ENCODE data around the gene FCAMR. TPM values are rescaled to one million over a fixed set of nuclear protein-coding genes. Genes with fewer than 3 reads are reported as not detected.

Gene FCAMR
- total and polyA plus RNA-seq, 2 experiments from 2014 or later: not detected

DNA sequence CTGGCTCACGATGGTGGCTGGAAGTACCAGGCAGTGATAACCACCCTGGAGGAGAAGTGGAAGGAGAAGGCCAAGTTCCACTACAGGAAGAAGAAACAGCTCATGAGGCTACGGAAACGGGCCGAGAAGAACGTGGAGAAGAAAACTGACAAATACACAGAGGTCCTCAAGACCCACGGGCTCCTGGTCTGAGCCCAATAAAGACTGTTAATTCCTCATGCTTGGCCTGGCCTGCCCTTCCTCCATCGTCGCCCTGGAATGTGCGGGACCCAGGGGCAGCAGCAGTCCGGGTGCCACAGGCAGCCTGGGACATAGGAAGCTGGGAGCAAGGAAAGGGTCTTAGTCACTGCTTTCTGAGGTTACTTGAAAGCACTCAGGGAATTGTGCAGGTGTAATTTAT, 62.2 kb downstream of the FCAMR start:
- TF ChIP-seq, protein P1, sequence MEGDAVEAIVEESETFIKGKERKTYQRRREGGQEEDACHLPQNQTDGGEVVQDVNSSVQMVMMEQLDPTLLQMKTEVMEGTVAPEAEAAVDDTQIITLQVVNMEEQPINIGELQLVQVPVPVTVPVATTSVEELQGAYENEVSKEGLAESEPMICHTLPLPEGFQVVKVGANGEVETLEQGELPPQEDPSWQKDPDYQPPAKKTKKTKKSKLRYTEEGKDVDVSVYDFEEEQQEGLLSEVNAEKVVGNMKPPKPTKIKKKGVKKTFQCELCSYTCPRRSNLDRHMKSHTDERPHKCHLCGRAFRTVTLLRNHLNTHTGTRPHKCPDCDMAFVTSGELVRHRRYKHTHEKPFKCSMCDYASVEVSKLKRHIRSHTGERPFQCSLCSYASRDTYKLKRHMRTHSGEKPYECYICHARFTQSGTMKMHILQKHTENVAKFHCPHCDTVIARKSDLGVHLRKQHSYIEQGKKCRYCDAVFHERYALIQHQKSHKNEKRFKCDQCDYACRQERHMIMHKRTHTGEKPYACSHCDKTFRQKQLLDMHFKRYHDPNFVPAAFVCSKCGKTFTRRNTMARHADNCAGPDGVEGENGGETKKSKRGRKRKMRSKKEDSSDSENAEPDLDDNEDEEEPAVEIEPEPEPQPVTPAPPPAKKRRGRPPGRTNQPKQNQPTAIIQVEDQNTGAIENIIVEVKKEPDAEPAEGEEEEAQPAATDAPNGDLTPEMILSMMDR (IDR thresholded peaks at IDR 0.05; ENCODE audit: low read depth, low read length): no peak
- no peak for DNase-seq (ENCODE audit: low read depth in 1 of 2, low spot score in 1 of 2)
- Histone ChIP-seq H3K27ac (no peak overlapping the region), H3K4me1 (ENCODE audit: low read depth) (no peaks in the 10 kb centered on the region), H3K27me3 (peaks cover 47% of the 10 kb centered on the region), H3K4me3 (no peak overlapping the region), H3K9me3 (ENCODE audit: low read depth) (no peaks in the 10 kb centered on the region), H3K36me3 (no peaks in the 10 kb centered on the region)

Other genes starting within 250 kb of the FCAMR start
- not detected in 2 replicates for gene IL19, start 199.7 kb downstream of the FCAMR start, total RNA-seq
- gene IL19, start 199.7 kb downstream of the FCAMR start, polyA plus RNA-seq: not detected in 2 replicates
- gene IL10, start 198.0 kb downstream of the FCAMR start, total RNA-seq: not detected in 2 replicates
- not detected in 2 replicates for gene IL10, start 198.0 kb downstream of the FCAMR start, polyA plus RNA-seq
- not detected in 2 replicates for gene IL20, start 104.8 kb downstream of the FCAMR start, total RNA-seq
- not detected in 2 replicates for gene IL20, start 104.8 kb downstream of the FCAMR start, polyA plus RNA-seq
- gene IL24, start 73.0 kb downstream of the FCAMR start, total RNA-seq: not detected in 2 replicates
- not detected in 2 replicates for gene IL24, start 73.0 kb downstream of the FCAMR start, polyA plus RNA-seq
- not detected in 2 replicates for gene FCMR, start 48.5 kb downstream of the FCAMR start, total RNA-seq
- gene FCMR, start 48.5 kb downstream of the FCAMR start, polyA plus RNA-seq: not detected in 2 replicates
- gene PIGR, start 24.0 kb downstream of the FCAMR start, total RNA-seq: not detected in 2 replicates
- gene PIGR, start 24.0 kb downstream of the FCAMR start, polyA plus RNA-seq: not detected in 2 replicates
- 0.21 TPM in 2 replicates for gene C1orf116, start 62.3 kb upstream of the FCAMR start, total RNA-seq
- gene C1orf116, start 62.3 kb upstream of the FCAMR start, polyA plus RNA-seq: 0.29 TPM in 1 of 2 replicates, not detected in the other
- 6.8 and 8.8 TPM in 2 replicates for gene YOD1, start 80.7 kb upstream of the FCAMR start, total RNA-seq
- 3.8 and 4.3 TPM in 2 replicates for gene YOD1, start 80.7 kb upstream of the FCAMR start, polyA plus RNA-seq
- 3.6 and 5.7 TPM in 2 replicates for gene PFKFB2, start 82.8 kb upstream of the FCAMR start, total RNA-seq
- 3.6 and 6.0 TPM in 2 replicates for gene PFKFB2, start 82.8 kb upstream of the FCAMR start, polyA plus RNA-seq
- not detected in 2 replicates for gene C4BPB, start 118.4 kb upstream of the FCAMR start, total RNA-seq
- gene C4BPB, start 118.4 kb upstream of the FCAMR start, polyA plus RNA-seq: not detected in 2 replicates
- not detected in 2 replicates for gene C4BPA, start 133.8 kb upstream of the FCAMR start, total RNA-seq
- gene C4BPA, start 133.8 kb upstream of the FCAMR start, polyA plus RNA-seq: not detected in 2 replicates

Measured in cardiac muscle cell (in vitro differentiated cells and primary cell).